Spleen (tissue), 7 donors: ENCODE data around the gene COL9A3.

Source experiments
- POLR2A ChIP-seq, 3 donors: fragments of 450-650 bp; IDR thresholded peaks; one replicate each; pipeline ENCODE4 v1.5.1; 2017; ENCODE audit warnings: antibody characterized with exemption in 3 of 3, mild to moderate bottlenecking in 1 of 3
- POLR2AphosphoS5 ChIP-seq, 3 donors: sonication (generic); formaldehyde crosslinking; IDR thresholded peaks; one replicate each; pipeline ENCODE4 v1.5.1; 2017; ENCODE audit warnings: antibody characterized with exemption in 3 of 3
- TF ChIP-seq, protein P1 (sequence below), 11 experiments: fragments of 200-600 bp in 7 of 11; fragments of 450-650 bp in 4 of 11; sonication (generic) in 4 of 11; IDR thresholded peaks in 8 of 11; conservative IDR thresholded peaks in 3 of 11; 1 replicate in 7 of 11; 2 replicates in 4 of 11; pipeline versions ENCODE4 v1.4.0 to v1.8.0; 2016 to 2021; ENCODE audit warnings: antibody characterized with exemption in 11 of 11, inconsistent platforms in 4 of 11, mild to moderate bottlenecking in 1 of 11
- donor health status: DM: no; HTN: no; CAD: no; lungs with moderate emphysema.
- donor health status: DM: no; HTN: no; CAD: no.
- donor health status: DM: no; HTN: no; CAD: no.

DNA sequence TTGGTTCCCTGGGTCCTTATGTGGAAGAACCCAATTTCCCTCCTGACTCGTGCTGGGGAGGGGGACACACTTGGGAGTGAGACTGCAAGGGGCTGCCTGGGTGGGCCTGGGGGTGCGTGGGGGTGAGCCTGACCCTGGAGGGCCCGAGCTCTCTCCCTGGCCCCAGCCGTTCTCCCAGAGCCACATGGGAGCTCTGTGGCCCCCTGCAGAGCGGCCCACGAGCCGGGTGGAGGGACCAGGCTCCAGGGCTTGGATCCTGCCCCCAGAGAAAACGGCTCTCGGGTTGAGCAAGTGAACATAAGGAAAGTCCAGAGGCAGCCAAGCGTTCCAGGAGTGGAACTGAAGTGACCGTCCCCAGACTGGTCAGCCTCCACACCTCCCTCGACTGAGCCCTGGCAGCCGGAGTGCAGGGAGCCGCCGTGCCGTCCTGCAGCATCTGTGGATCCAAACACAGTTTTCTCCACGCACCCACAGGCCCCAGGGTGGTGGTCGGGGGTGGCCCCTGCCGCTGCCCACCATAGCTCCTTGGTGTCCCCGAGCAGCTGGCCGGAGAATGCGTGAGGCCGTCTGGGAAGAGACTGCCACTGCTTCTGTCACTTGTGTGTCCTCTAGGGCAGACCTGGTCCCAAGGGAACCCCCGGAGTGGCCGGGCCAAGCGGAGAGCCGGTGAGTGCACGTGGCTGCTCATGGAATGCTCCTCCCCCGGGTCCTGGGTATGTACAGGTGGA, 10.6 kb downstream of the COL9A3 start:
- TF ChIP-seq, protein P1, sequence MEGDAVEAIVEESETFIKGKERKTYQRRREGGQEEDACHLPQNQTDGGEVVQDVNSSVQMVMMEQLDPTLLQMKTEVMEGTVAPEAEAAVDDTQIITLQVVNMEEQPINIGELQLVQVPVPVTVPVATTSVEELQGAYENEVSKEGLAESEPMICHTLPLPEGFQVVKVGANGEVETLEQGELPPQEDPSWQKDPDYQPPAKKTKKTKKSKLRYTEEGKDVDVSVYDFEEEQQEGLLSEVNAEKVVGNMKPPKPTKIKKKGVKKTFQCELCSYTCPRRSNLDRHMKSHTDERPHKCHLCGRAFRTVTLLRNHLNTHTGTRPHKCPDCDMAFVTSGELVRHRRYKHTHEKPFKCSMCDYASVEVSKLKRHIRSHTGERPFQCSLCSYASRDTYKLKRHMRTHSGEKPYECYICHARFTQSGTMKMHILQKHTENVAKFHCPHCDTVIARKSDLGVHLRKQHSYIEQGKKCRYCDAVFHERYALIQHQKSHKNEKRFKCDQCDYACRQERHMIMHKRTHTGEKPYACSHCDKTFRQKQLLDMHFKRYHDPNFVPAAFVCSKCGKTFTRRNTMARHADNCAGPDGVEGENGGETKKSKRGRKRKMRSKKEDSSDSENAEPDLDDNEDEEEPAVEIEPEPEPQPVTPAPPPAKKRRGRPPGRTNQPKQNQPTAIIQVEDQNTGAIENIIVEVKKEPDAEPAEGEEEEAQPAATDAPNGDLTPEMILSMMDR (IDR thresholded peaks at IDR 0.05 in 8 of 11, conservative IDR thresholded peaks at IDR 0.05 in 3 of 11), result no peak
- TF ChIP-seq POLR2A (IDR thresholded peaks at IDR 0.05) (no peak), POLR2AphosphoS5 (IDR thresholded peaks at IDR 0.05) (no peak)
